Endodermal cell (in vitro differentiated cells): ENCODE results near the gene ZDHHC14. TPM values are rescaled to one million over a fixed set of nuclear protein-coding genes. Genes with fewer than 3 reads are reported as not detected.

Experiments
- DNase-seq: peaks from one replicate; pipeline ENCODE4 v3.0.0-alpha.2; 2017
- H3K27ac ChIP-seq: 2 replicates; pipeline ENCODE4 v1.5.1; 2013; ENCODE audit warnings: mild to moderate bottlenecking, low read depth, low read length, moderate library complexity
- H3K27me3 ChIP-seq: 2 replicates; pipeline ENCODE4 v1.6.1; 2013; ENCODE audit warnings: mild to moderate bottlenecking, low read length, moderate library complexity; ENCODE audit not compliant: insufficient read depth, control insufficient read depth, poor library complexity, severe bottlenecking
- H3K36me3 ChIP-seq: 2 replicates; pipeline ENCODE4 v1.7.0; 2013; ENCODE audit warnings: mild to moderate bottlenecking, low read length, moderate library complexity; ENCODE audit not compliant: control insufficient read depth, insufficient read depth
- H3K4me1 ChIP-seq: one replicate; pipeline ENCODE4 v1.7.0; 2013; ENCODE audit warnings: low read length; ENCODE audit not compliant: control insufficient read depth, insufficient read depth
- H3K4me3 ChIP-seq: 2 replicates; pipeline ENCODE4 v1.5.1; 2013; ENCODE audit warnings: mild to moderate bottlenecking, low read length, moderate library complexity
- H3K9ac ChIP-seq: 2 replicates; pipeline ENCODE4 v1.6.1; 2013; ENCODE audit warnings: mild to moderate bottlenecking, low read length, moderate library complexity; ENCODE audit not compliant: poor library complexity, severe bottlenecking; ENCODE audit errors: extremely low read depth
- H3K9me3 ChIP-seq: 2 replicates; pipeline ENCODE4 v1.6.1; 2013; ENCODE audit warnings: mild to moderate bottlenecking, low read length, moderate library complexity; ENCODE audit not compliant: control insufficient read depth
- H3K27ac Mint-ChIP-seq: 2 replicates; pipeline ENCODE4 v1.8.0; 2020; ENCODE audit warnings: mixed read lengths
- H3K27me3 Mint-ChIP-seq: 2 replicates; pipeline ENCODE4 v1.8.0; 2021; ENCODE audit warnings: mild to moderate bottlenecking, mixed read lengths; ENCODE audit not compliant: insufficient read depth
- H3K36me3 Mint-ChIP-seq: 2 replicates; pipeline ENCODE4 v1.8.0; 2020; ENCODE audit warnings: low read depth, mixed read lengths
- H3K4me1 Mint-ChIP-seq: 2 replicates; pipeline ENCODE4 v1.8.0; 2020; ENCODE audit warnings: mixed read lengths
- H3K4me3 Mint-ChIP-seq: 2 replicates; pipeline ENCODE4 v1.8.0; 2020; ENCODE audit warnings: mild to moderate bottlenecking, moderate library complexity, mixed read lengths
- H3K9me3 Mint-ChIP-seq: 2 replicates; pipeline ENCODE4 v1.8.0; 2020; ENCODE audit warnings: mild to moderate bottlenecking, mixed read lengths
- WGBS, 2 experiments: methylation state at CpG; one replicate each; pipeline versions ENCODE4 v1.1.5 to v1.1.7; 2013; ENCODE audit warnings: missing lambda C conversion rate in 2 of 2, mixed read lengths in 1 of 2; ENCODE audit not compliant: insufficient coverage in 1 of 2, insufficient read length in 1 of 2; 5-methylcytosine and 5-hydroxymethylcytosine counted together
- total RNA-seq, 2 donors: library from RNA; stranded (reverse); fragmentation: NEBNext Ultra II Directional in 1 of 2; extraction: Animal tissue kit (Norgen Biotek cat#: 25700) in 1 of 2; gene quantifications; 2 replicates in 1 of 2; 3 replicates in 1 of 2; pipeline ENCODE4 v1.2.1, GENCODE V29; 2021
- TF ChIP-seq, protein P1 (sequence below): fragments of 200-600 bp; sonication (generic); conservative IDR thresholded peaks from 2 replicates; pipeline ENCODE4 v1.5.0; 2021; ENCODE audit warnings: antibody characterized with exemption, mild to moderate bottlenecking

ZDHHC14 gene
- total RNA-seq, 2 donors from 2014 or later: 2.3 to 4.5 TPM

DNA sequence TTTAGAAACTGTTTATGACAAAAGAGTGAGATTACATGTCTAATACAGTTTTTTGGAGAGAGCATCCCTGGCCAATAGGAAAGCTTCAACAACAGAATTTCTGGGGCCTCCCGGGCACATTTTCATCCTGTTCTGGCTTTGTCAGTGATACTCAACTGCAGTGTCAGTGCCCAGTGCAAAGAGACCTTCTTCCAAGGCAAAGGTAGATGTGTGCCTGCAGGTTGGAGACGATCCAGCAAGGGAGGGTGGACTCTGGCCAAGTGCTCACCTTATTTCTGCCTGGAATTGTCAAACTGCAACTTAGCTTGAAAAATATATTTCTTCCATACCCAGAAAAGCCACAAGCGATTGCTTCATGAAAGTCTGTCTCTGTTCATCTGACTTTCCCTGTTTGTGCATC, 230.4 kb downstream of the ZDHHC14 start:
- Mint-ChIP-seq H3K4me1 (peaks cover 21% of the 10 kb centered on the region), H3K9me3 (no peaks in the 10 kb centered on the region), H3K27ac (no peak overlapping the region), H3K4me3 (no peak overlapping the region), H3K27me3 (no peaks in the 10 kb centered on the region), H3K36me3 (no peaks in the 10 kb centered on the region)
- Histone ChIP-seq H3K27me3 (no peaks in the 10 kb centered on the region), H3K4me3 (no peak overlapping the region), H3K27ac (no peak overlapping the region), H3K4me1 (peaks cover 6% of the 10 kb centered on the region), H3K36me3 (no peaks in the 10 kb centered on the region), H3K9me3 (no peaks in the 10 kb centered on the region), H3K9ac (no peak overlapping the region)
- WGBS, 2 experiments: 94% methylated on average over 2 to 3 of the region's 3 CpGs
- no peak for DNase-seq
- TF ChIP-seq, protein P1, sequence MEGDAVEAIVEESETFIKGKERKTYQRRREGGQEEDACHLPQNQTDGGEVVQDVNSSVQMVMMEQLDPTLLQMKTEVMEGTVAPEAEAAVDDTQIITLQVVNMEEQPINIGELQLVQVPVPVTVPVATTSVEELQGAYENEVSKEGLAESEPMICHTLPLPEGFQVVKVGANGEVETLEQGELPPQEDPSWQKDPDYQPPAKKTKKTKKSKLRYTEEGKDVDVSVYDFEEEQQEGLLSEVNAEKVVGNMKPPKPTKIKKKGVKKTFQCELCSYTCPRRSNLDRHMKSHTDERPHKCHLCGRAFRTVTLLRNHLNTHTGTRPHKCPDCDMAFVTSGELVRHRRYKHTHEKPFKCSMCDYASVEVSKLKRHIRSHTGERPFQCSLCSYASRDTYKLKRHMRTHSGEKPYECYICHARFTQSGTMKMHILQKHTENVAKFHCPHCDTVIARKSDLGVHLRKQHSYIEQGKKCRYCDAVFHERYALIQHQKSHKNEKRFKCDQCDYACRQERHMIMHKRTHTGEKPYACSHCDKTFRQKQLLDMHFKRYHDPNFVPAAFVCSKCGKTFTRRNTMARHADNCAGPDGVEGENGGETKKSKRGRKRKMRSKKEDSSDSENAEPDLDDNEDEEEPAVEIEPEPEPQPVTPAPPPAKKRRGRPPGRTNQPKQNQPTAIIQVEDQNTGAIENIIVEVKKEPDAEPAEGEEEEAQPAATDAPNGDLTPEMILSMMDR: no peak

DNA sequence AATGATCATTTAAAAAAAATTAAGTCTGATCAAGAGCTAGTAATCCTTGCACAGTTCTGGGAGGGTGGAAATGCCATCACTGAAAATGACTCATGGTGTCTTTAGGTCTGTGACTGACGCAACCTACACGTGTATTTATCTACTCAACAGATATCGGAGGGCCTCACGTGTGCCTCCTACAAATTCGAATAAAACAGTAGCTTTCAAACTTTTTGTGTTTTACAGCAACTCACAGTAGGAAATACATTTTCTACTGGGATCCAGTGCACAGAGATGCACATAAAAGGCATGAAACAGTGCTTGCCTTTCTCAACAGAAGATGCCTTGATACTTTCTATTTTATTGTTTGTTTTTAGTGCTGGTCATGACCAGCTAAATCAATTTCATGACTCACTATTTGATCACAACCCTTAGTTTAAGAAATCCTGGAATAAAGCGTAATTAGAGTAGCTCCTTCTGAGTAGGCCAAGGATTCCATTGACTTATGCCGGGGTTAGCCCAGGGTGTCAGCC, 232.1 kb downstream of the ZDHHC14 start:
- Histone ChIP-seq H3K27ac (no peak overlapping the region), H3K4me3 (no peak overlapping the region), H3K27me3 (no peaks in the 10 kb centered on the region), H3K9me3 (no peaks in the 10 kb centered on the region), H3K4me1 (no peaks in the 10 kb centered on the region), H3K36me3 (no peaks in the 10 kb centered on the region), H3K9ac (no peak overlapping the region)
- Mint-ChIP-seq H3K36me3 (no peaks in the 10 kb centered on the region), H3K4me1 (peaks cover 4% of the 10 kb centered on the region), H3K27ac (no peak overlapping the region), H3K9me3 (no peaks in the 10 kb centered on the region), H3K27me3 (no peaks in the 10 kb centered on the region), H3K4me3 (no peak overlapping the region)
- WGBS, 2 experiments: 91 to 94% methylated on average over 7 of the region's 7 CpGs
- TF ChIP-seq, protein P1: no peak
- DNase-seq: no peak

DNA sequence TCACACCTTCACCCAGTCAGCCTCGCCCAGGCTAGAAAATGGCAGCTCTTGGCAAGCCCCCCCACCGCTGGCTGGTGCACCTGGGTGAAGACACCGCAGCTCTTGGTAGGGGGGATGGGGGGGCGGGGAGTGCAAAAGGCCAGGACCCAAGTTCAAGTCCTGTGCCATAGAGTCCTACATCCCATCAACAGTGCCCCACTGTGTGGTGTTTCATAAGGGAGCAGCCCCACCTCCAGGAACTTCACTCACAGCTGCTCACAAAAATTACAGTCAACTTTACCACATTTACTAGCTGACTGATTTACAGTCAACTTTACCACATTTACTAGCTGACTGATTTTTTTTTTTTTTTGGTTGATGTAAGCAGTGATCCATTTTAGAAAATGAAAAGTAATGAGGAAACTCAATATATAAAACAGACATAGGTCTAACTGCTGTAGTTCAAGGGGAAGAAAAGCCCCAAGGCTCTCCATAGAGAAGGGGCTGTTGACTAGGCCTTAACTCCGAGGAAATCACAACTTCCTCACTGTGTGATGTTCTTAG, 233.1 kb downstream of the ZDHHC14 start:
- no peaks in the 10 kb centered on the region for H3K27me3 Mint-ChIP-seq
- no peak overlapping the region for H3K4me3 Mint-ChIP-seq
- H3K27ac Mint-ChIP-seq: no peak overlapping the region
- DNase-seq: no peak
- Histone ChIP-seq H3K9me3 (no peaks in the 10 kb centered on the region), H3K27me3 (no peaks in the 10 kb centered on the region), H3K9ac (no peak overlapping the region), H3K4me3 (no peak overlapping the region), H3K36me3 (no peaks in the 10 kb centered on the region), H3K4me1 (no peaks in the 10 kb centered on the region), H3K27ac (no peak overlapping the region)
- no peaks in the 10 kb centered on the region for H3K36me3 Mint-ChIP-seq
- no peaks in the 10 kb centered on the region for H3K9me3 Mint-ChIP-seq
- TF ChIP-seq, protein P1: peak; percentile 16
- WGBS, 2 experiments: 91 to 100% methylated on average over 1 to 5 of the region's 5 CpGs
- H3K4me1 Mint-ChIP-seq: no peaks in the 10 kb centered on the region
